GM15510 (cell line): ENCODE data around the gene TSSK2.

ENCODE experiments used
- POLR2A ChIP-seq: IDR thresholded peaks from 3 replicates; pipeline ENCODE4 v1.6.1; 2011; ENCODE audit warnings: borderline replicate concordance; ENCODE audit not compliant: insufficient read length; ENCODE audit errors: extremely low read depth

Gene TSSK2

DNA sequence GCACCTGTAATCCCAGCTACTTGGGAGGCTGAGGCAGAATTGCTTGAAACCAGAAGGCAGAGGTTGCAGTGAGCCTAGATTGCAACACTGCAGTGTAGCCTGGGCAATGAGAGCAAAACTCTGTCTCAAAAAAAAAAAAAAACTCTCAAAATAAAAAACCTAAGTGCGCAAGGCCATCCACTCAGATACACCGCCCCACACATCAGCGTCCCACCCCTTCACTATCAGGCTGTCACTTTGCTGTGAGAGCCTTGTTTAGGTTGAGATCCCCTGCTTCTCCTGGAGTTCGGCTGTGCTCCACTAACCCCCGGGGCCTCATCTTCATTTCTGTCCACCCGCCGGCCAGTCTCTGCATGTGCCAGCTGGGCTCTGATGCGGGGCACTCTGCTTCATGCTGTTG, 35.3 kb downstream of the TSSK2 start:
- TF ChIP-seq POLR2A, result no peak

DNA sequence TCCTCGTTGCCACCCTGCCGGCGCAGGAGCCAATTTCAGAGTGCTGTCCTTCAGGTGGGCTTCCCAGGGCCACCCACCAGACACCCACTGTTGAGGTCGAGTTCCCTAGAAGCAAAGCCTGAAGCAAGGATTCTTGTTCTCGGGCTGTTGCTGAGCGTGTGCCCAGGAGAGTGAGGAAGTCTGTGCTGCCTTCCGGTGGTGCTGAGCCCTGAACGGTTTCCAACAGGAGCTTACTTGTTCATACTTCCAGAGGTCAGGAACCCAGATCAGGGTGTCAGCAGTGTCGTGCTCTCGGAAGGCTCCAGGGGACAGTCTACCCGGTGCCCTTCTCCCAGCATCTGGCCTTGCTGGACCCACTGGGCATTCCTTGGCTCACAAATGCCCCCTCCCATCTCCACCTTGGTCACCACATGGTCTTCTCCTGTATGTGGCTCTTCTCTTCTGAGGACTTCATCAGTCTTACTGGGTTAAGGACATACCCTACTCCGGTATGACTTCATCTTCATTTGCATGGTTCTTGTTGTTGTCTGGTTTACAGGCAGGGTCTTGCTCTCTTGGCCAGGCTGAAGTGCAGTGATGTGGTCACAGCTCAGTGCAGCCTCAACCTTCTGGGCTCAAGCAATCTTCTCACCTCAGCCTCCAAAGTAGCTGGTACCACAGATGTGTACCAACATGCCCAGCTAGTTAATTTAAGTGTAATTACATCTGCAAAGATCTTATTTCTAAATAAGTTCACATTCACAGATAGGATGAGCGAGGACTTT, 36.2 kb downstream of the TSSK2 start:
- no peak for TF ChIP-seq POLR2A

DNA sequence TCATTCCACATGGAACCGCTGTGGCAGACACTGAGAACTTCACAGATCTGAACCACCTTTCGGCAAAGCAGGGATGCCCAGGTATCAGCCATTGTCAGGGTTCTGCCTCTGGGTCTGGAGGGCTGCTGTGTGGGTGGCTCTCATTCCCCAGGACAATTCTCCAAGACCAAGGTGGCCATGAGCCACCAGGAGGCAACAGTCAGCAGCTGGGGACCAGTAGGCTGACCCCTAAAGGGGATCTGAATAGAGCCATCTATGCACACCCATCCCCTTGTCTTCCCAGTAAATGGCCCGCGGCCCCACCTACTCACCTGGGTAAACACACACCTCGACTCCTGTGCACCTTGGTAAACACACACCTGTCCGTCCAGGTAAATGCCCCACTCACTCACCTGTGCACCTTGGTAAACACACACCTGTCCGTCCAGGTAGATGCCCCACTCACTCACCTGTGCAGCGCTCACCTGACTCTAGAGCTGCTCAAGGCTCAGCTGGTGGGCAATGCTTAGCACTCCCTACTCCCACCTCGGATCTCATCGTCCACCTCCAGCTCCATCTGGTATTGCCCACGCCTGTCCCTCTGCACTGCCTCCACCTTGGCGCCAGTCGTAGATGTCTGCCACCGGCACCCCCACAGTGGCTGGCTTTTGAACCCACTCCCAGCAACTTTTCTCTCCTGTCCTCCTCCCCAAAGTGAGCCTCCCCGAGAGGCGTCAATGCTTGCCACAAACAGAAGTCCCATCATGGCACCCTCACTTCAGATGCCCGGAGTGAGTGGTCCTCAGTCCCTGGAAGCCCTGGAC, 37.2 kb downstream of the TSSK2 start:
- TF ChIP-seq POLR2A, result no peak

DNA sequence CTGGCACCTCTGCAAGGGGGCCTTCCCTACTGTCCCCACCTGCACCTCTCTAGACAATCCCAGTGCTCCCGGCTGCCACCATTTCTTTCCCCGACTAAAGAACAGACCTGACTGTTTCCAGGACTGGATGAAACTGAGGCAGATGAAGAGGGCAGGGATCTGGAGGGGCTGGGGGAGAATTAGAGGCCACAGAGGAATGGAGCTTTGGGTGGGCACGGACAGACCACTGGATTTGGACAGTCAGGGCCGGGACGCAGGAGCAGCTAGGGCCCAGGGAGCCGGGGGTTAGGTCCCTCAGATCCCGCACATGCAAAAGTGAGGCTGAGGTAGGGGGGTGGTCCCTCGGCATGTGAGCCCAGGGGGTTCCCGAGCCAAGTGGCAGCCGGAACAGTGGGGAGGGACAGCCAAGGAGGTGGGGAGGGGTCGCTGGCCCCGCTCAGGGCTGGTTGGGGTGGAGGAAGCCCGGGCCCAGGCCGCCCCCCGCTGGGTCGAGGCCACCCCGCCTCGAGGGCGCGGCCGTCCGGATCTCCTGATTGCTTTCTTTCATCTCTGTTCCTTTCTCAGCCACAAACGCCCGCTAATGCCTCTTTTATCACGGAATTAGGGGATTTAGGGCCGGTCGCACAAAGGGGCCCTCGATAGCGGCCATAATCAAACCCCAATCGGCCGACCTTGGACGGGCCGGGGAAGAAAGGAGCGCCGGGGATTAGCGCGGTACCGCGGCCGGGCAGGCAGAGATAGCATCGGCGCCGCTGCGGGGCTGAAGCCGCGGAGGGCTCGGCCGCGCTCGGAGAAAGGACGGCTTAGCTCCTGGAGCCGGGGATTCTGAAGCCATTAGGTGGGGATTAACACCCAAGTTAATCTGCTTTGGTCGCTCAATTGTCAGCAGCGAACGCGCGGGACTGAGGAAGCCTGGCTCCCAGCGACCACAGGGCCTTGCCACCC, 38.2 kb downstream of the TSSK2 start:
- no peak for TF ChIP-seq POLR2A

DNA sequence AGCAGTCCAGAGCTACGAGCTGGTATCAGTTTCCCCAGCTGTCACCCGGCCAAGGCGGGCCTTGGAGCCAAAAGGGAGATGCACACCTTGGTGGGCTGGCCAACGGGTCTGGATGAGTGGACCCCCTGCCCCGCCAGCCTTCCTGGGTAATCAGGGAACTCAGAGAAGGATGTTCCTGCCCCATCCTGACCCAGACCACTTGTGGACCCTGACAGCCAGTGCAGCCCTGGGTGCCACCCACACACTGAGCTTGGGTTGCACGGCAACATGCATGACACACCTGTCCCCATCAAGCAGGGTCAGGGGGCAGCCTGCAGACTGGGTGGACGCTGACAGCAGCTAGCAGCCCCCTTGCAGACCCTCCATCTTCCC, 38.8 kb downstream of the TSSK2 start:
- no peak for TF ChIP-seq POLR2A

DNA sequence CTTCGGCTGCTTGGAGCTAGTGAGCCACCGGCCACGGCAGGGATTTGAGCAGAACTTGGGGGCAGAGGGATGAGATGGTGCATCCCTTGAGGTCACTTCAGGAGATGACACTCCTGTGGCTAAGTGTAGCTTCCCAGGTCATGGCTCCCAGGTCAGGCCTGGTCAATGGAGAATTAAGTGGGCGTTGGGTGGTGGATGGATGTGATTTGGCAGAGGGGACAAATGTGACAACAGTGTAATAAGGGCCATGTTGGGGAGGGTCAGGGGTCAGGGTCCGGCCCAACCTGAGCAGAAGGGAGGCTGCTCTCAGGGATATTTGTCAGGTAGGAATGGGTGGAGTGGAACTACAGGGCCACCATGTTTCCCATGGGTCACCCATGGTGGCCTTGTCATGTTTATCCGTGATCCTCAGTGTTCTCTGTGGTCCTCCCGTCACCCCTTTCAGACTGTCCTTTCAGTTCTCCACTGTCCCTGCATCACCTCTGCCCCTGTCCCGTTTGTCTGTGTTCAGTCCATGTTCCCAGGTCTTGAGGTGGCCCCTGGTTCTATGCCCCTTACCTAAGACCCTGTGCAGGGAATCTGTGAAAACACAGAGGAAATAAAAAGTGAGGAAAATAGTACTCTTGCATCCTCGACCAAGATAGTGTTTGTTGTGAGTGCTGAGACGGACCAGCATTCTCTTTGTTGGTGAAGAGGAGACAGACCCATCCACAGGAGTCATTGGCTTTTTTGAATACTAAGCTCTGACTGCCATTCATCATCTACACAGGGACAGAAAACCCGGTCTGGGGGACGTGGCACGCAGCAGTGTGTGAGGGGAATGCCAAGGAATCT, 41.3 kb downstream of the TSSK2 start:
- TF ChIP-seq POLR2A, result no peak

DNA sequence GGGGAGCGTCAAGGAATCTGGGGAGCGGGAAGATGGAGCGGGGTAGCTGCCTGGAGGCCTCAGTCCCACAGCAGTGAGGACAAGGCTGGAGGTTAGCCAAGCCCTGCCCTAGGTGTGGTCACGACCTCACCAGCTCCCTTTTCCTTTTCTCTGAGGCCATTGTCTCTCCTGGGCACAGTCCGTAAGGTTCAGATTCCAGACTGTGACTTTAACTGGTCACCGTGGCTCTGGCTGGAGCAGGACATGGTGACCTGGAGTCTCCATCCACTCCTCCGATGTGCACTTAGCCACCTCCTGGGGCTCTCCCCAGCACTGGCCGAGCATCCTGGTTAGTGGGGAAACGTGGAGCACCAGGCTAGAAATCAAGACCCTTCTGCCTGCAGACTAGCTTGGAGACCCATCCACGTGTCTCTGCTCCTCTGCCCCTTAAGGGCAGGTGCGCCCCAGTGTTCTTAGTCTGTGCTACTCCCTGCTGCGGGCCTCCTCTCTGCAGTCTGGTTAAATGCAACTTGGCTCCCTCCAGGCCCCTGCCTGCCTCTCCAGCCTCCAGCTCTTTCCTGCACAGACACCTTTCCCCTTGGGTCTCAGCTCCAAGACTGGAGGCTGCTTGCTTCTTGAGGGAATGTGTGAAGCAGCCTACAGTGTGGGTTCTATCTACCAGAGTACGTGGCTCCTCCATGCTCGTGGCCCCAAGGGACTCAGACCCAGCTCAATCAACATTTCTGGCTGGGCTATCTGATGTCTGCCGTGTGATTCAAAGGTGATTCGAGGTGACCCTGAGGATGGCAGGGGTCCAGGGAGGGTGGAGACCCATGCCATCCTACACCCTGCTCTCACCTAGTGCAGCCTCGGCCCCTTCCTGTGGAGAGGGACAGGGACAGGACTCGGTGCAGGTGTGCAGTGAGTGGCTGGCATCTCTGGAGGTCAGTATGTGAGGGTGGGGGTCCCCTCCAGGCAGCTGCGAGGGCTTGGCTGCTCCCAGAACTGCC, 42.2 kb downstream of the TSSK2 start:
- no peak for TF ChIP-seq POLR2A

DNA sequence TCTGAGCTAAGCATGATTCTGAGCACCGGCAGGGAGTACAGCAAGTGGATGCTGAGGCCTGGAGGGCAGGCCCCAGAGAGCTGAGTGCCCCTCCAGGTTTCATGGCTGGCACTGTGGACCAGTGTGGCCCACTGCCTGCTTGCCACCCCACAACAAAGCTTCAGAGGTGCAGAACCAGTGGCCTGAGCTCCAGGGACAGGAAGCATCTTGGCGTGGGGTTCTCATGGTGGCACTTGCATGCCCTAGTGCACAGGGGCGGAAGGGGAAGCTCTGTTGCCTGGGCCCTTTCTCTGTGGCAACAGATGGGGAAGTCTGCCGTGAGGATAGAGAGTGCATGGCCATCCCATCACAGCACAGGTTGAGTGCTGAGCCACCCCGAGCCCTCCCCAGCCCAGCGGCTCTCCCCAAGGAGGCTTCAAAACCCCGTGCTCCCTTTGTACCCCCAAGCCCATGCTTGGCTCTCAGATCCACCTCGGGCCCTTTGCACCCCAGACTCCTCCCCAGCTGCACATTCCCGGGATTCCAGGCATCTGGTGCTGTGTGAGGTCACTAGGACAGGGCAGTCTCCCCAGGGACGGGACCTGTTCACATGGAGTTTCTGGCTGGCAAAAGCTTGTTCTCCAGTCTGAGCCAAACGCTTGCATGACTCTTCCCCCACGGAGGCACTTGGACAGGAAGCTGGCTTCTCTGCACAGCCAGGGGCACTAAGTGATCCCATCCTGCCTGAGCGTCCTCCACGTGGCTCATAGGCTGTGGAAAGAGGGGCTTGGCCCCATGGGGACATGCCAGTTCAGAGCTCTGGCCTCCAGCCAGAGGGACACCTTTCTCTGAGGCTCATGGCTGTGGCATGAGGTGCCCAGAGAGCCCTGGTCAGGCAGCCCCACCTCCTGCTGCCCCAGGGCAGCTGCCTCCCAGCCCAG, 43.3 kb downstream of the TSSK2 start:
- peak; percentile 13 for TF ChIP-seq POLR2A

DNA sequence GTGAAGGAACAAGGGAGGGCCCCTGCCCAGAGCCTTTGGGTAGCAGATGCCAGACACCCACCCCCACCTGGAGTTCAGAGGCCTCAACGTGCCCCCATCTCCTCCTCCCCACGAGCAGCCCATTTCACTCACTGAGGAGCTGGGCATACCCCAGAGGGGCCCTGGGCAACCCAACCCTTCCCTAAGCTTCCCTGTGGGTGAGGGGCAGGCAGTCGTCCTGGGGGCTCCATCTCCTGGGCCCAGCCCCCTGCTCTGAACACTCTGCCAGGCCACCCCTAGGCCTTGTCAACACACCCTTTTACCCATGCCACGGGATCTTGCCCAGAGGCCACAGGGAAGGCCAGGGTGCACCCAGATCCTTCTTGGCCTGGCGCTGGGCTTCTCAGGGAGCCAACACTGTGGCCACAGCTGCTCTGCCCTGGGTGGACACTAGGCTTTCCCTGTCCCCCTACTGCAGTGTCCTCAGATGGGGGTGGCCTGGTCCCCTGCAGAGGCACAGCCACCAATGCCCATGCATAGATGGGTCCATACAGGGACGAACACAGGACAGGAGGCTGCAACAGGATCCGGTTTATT, 44.0 kb downstream of the TSSK2 start:
- TF ChIP-seq POLR2A, result no peak

DNA sequence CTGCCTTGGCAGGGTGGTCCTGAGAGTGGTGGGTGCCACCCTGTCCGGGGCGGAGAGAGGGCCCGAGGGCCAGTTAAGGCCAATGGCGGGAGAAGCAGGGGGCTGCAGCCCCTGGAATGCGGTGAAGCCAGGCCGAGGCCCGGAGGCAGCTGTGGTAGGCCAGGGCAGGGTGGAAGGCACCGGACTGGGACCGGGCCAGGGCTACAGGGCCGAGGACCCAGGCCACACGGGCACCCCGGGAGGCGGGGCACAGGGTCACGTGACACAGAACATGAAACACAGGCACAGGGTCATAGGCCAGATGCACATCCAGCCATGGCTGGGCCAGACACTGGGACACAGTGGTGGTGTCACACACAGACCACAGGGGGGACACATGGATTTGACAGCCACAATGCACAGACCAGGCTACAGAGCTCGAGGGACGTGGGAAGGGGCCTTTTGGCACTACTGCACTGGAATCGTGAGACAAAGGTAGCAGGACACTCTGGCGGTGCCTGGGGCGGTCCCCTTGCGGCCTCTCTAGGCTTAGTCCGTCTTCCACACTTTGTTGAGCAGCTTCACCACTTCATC, 44.6 kb downstream of the TSSK2 start:
- no peak for TF ChIP-seq POLR2A

DNA sequence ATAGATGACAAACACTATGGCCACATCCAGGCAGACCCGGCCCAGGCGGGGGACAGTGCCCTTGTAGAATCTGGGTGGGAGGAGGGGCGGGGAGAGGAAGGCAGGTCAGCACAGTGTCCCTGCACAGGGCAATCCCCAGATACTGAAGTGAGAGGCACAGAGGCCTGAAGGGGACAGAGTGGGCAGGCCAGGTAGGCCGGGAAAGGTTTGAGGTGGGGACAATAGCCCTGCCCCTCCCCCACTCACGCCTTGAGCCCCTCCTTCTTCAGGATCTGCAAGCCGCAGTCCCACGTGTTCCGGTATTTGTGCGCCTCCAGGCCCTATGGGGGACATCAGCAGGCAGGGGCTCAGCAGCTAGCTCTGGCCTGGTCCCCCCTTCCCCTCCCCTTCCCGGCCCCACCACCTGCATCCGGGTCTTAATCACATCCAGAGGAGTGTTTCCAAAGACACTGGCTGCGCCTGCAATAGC, 45.1 kb downstream of the TSSK2 start:
- TF ChIP-seq POLR2A, result no peak
